NCI-H1436 treated with DMSO at 0.1 percent for 48 hours (cell line): ENCODE results near the gene CCDC157.

Experiments used
- DNase-seq: peaks from one replicate; lab custom pipeline; 2025; lab: John Stamatoyannopoulos, UW

The CCDC157 gene

GRCh38 chr22:30357650-30358215, 926 bp downstream of the CCDC157 start:
- no peak for DNase-seq

DNA sequence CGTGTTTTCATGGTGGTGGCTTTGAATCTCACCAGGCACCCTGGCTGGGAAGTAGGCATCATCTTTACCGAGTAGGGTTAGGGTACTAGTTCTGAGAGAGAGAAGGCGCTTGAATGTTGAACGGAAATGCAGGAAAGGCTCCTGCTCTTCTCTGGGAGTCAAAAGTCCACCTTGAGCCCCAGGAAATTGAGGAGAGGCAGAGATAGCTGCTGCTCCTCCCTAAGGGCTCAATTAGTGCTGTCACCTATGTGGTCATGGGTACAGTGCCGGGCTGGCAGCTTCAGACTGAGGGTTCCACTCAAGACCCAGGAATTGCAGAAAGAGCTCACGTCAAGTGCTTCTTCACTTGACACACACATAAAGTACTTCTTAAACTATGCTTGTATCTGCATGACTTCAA, 1.7 kb downstream of the CCDC157 start:
- DNase-seq: no peak

DNA sequence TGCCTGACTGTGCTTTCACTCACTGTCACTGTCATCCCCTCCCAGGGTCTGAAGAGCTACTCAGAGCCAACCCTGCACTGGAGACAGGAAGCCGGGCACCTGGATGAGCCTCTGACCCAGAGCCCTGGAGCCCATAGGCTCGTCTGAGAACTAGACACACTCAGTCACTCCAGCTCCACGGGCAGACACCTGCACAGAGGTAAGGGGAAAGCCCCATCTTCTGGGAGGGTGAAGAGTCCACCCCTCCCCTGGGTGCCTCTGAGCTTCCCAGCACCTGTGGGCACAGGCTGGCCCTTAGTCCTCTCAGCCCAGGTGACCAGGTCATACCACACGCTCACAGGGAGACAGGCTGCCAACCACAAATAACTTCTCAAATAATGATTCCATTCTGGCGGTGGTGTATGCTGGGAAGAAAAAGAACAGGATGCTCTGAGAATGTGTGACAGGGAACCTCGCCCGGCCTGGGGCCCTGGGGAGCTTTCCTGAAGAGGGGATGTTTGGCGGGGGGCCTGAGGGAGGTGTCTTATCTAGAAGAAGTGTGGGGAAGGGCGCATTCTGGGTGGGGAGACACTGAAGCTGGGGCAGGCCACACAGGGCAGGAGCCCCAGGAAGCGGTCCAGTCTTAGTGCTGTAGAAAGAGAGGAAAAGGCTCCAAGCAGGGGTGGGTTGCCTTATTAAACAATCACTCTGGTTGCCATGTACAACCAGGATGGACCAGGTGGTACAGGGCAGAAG, 5.3 kb downstream of the CCDC157 start:
- DNase-seq: no peak

GRCh38 chr22:30362651-30363281, 6.0 kb downstream of the CCDC157 start:
- DNase-seq: no peak

DNA sequence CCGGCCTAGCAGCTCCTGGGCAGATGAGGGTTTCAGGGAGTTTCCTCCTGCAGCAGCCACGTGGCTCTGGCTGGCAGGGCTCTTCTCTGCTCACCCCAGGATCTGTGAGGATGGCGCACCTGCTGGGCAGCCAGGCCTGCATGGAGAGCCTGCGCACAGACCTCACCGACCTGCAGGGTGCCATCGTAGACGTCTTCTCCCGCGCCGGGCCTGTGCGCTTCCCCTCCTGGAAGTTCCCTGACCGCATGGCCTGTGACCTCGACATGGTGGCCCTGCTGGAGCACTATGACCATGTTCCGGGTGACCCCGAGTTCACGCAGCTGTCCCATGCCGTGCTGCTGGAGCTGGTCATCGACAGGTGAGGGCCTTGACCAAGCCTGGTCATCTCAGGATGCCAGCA, 9.1 kb downstream of the CCDC157 start:
- DNase-seq: no peak

- DNase-seq: no peak
Observed at GRCh38 chr22:30368420-30368819, 11.6 kb downstream of the CCDC157 start.

DNA sequence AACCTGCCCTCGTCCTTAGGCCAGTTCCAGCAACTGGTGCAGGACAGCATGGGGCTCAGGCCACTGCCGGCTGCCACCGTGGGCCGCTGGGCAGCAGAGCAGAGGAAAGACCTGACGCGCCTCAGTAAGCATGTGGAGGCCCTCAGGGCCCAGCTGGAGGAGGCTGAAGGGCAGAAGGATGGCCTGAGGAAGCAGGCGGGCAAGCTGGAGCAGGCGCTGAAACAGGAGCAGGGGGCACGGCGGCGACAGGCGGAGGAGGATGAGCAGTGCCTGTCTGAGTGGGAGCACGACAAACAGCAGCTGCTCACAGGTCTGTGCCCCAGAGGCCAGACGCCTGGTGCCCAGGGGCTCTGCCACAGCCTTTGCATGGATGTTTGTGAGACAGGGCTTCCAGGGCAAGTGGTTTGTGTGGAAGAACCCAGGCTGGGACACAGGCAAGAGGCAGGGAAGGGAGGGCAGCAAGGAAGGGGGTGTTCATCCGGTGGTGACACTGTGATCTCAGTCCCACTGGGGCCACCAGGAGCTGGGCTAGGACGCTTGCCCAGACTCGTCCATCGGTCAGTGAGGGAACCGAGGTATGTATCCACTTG, 13.9 kb downstream of the CCDC157 start:
- DNase-seq: no peak

DNA sequence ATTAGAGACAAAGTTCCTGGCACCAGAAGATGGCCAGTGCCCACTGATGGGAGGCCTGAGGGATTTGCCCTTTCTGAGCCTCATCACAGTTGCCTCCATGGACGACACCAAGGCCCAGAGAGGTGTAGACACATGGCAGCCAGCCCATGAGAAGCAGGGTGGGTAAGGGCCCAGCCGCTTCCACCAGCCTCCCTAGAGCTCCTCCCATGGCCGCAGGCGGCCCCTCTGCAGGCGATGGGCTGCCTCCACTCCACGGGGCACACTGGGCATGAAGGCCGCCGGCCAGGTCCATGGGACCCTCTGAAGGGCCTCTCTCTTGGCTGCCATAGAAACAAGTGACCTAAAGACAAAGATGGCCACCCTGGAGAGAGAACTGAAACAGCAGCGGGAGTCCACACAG, 14.5 kb downstream of the CCDC157 start:
- DNase-seq: no peak

DNA sequence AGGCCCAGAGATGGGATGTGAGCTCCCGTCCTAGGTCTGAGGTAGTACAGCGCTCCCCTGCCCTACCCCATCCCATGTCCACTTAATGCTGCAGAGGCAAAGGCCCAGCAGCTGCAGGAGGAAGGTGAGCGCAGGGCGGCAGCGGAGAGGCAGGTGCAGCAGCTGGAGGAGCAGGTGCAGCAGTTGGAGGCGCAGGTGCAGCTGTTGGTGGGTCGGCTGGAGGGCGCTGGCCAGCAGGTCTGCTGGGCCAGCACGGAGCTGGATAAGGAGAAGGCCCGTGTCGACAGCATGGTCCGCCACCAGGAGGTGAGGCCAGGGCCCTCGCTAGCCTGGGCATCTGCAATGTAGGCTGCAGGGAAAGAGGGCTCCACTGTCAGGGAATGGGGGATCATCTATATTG, 15.2 kb downstream of the CCDC157 start:
- DNase-seq: no peak

DNA sequence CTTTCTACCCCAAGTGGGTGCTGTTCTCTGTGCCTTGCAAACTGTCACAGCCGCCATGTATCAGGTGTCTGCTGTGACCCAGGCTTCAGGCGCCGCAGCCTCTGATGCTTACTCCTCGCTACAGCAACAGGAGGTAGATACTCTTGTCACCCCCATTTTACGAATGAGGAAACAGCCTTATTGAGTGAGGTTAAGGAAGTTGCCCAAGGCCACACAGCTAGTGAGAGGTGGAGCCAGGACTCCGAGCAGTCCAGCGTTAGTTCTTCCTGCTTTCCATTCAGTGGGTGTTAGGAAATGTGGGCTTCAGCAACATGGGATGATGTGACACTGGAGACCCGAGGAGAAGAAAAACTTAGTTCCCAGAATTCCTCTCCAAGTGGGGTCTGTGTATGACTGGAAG, 16.1 kb downstream of the CCDC157 start:
- no peak for DNase-seq

DNA sequence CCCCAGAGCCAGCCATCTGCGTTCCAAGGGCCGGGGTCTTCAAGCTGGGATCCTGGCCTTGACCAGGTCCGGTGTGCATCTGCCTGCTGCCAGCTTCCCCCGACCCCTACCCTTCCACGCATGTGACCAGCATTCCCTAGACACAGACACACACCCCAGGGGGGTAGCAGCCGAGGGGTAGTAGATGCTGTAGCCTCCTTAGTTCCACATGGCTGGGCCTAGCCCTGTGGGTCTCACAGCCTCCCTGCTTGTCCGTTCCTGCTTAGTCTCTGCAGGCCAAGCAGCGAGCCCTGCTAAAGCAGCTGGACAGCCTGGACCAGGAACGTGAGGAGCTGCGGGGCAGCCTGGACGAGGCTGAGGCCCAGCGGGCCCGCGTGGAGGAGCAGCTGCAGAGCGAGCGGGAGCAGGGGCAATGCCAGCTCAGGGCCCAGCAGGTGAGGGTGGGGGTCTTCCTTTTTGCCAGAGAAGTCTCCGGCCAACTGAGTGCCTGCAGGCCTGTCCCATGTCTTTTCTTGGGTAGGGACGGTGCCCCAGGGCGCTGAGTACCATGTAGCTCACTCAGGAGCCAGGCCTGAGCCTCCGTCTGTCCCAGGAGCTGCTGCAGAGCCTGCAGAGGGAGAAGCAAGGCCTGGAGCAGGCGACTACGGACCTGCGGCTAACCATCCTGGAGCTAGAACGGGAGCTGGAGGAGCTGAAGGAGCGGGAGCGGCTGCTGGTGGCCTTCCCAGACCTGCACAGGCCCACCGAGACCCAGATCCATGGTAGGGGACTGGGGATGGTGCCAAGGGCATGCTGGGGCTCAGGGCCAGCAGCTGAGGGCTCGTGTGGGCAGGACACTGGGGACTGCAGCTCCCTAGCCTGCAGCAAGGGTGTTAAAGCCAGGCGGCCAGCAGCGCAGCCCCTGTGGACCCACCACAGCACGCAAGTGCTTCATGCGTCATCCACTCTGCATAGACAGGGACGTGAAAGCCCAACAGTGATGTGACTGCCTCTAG, 16.8 kb downstream of the CCDC157 start:
- no peak for DNase-seq

DNA sequence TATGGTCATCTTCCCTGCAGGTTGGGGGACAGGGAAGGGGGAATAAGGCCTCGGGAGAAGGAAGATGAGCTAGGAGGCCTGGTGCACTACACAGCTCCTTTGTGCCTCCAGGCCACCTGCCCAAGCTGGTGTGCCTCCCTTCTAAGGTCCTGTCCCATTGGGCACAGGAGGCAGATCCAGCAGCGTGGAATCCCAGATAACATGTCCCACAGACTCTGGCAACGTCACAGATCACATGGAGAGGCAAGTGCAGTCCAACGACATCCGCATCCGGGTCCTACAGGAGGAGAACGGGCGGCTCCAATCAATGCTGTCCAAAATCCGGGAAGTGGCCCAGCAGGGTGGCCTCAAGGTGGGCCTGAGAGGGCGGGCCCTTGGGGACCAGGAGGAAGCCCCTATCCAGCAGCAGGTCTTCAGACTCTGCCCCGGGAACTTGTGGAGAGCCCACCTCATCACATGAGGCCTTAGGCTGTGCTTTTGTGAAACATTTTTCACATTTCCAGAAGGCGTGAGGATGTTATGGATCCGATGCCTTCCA, 18.6 kb downstream of the CCDC157 start:
- DNase-seq: no peak

DNA sequence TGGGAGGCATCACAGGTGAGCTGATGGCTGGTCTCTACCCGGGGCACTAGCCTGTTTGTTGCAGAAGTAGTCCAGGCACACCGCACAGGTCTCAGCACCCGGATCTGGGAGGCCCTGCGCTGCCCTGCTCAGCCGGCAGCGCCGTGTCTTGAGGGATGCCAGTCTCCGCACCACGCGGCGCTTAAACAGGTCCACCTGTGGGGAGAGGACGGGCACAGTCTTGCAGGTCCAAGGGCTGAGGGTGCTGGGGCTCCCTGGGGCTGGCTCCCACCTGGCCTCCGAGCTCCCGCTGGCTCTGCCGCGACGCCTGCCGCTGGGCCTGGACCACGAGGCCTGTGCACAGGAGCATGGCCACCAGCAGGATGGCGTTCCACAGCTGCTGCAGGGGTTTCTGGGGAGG, 23.2 kb downstream of the CCDC157 start:
- no peak for DNase-seq

DNA sequence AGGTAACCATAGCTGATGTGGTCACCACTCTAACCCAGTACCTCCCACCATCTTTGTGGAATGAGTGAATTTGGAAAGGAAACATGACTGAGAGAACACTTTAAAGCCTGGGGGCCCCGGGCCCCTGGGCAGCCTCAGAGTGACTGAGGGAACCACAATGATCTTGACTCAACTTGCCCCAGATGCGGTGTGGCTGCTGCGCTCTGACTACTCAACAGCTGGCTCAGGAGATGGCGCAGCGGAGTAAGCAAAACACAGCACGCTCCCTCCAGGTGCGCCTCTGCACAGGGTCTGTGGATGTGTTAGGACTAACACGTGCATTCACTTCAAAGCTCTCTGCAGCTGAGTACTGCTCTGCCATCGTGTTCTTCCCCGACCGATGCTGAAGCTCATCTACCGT, 24.5 kb downstream of the CCDC157 start:
- no peak for DNase-seq

DNA sequence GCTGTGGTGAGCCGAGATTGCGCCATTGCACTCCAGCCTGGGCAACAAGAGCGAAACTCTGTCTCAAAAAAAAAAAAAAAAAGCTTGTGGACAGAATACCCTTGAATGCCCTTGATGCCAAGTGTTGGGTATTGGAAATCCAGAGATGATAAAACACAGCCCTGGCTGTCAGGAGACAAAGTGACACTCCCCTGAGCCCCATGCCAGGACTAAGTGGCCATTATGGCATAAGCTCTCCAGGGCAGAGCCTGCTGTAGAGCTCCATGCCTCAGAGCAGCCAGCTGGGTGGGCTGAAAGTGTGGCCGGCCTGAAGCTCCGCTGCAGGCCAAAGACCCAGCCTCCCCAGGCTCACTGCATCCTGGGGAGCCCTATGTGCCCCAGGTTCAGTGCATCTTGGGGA, 25.5 kb downstream of the CCDC157 start:
- DNase-seq: no peak

- DNase-seq: no peak
Observed at GRCh38 chr22:30383061-30383460, 26.3 kb downstream of the CCDC157 start.

DNA sequence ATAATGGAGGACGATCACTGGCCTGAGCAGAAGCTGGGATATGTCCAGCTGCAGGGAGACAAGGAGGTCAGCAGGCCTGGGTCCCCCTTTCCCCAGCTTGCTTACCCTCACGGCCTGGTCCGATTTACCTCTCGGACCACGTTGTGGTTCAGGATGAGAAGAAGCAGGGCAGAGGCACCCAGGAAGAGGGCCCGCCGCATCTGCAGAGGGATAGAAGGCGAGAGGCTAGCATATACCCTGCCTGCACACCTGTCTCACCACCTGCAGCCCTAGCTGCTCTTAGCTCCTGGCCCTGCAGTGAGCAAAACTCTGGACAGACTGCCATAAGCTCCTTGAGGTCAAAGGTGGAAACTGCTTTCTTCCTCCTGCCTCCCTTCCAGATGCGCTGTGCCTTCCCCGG, 29.1 kb downstream of the CCDC157 start:
- DNase-seq: no peak

- DNase-seq: no peak
Observed at GRCh38 chr22:30386608-30386959, 29.8 kb downstream of the CCDC157 start.

DNA sequence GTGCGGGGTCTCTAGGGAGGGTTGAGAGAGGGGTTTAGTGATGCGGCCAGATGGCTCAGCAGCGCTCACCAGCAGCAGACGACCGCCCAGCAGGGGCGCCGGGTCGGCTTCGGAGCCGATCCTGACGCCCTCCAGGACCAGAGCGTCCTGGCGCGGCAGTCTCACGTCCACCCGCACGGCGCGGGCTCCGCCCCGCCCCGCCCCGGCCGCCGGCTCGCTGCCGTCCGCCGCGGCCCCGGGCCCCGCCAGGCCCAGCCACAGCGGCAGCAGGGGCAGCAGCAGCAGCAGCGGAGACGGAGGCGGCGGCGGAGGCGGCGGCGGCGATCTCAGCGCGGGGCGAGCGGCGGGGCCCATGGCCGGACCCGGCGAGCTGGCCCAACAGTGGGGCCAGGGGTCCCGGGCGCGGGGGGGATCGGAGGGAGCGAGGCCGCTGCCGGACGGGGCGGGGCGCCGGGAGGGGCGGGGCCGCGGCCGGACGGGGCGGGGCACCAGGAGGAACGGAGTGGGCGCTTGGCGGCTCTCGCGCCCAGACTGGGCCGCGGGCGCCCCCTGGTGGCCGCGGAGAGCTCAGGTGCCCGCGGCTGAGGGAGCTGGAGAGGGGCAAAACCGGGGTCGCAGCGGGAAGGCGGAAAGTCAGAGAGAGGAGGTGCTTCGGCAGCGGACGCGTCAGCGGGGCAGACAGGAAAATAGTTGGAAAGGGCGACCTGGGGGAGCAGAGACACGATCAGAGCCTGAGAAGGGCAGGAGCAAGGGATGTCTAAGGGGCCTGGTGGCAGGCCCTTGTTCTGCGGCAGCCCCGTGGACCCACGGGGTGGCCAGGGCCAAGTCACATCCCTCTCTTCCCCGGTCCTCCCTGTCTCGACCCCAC, 30.4 kb downstream of the CCDC157 start, which contains the start of gene RNF215:
TSS of gene RNF215 (minus strand) at position 452 of the 868 bp plus-strand sequence. CDS start at position 354, 98 bp downstream.
- DNase-seq: no peak

DNA sequence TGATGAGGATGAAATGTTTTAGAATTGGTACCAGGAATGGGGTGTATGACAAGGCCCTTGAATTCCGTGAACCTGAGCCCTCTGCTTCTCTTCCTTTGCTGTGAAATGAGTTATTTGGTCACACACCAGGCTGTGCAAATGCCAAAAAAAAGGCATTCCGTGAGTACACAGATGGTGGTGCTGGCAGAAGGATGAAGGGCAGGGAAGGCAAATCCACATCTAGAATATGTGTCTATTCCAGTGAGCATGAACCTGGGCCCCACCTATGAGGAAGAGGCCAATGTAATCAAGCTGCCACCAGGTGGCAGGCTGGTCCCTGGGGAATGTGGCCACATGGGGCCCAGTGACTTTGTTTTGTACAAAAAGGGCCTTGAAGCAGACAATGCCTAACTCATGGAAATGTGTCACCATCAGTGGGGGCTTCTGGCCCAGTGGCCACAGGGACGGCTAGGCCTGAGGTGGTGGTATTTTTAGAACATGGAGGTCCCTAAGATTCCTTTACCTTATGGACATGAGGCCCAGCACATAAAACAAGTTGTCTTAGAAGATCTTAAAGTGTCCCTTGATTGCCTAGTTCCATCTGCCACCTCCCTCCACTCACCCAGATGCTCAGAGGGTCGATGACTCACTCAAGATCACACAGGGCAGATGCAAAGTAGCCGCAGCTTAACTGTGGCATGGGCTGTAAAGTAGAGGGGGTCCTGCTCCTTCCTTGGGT, 34.3 kb downstream of the CCDC157 start:
- DNase-seq: no peak
